EL (cell line): ENCODE data around the gene LINC00237.

Experiments
- DNase-seq: peaks from one replicate; pipeline ENCODE4 v3.0.0-alpha.2; 2016

Gene LINC00237

DNA sequence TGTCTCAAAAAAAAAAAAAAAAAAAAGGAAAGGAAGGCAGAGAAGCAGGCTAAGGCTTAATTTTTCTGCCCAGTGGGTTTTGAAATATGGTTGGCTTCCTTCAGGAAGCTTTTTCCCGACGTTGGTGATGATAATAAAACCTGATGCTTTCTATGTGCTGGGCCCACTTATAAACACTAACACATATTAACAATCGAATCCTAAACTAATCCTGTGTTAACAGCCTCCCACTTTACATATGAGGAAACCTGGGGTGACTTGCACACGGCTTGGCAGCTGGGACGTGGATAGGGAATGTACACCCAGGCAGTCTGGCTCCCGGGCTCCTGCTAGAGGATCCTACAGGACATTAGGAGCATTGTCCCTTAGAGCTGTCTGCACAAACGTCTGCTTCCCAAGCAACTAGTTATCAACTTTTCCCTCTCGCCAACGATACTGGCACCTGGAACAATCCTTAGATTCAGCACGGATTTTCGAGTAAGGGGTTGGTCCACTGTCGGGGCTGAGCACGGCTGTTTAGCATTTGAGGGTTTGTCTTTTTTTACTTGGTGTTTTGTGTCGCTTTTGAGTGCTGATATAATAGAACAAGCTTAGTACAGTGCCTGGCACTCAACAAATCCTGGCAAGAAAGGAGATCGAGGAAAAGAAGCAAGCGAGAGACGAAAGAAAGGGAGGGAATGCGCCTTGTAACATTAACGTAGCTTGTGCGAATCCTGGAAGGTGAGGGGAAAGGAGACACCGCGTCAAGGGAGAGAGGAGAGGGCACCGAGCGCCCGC lies 19.1 kb upstream of the LINC00237 start:
- peak; percentile 57 for DNase-seq

DNA sequence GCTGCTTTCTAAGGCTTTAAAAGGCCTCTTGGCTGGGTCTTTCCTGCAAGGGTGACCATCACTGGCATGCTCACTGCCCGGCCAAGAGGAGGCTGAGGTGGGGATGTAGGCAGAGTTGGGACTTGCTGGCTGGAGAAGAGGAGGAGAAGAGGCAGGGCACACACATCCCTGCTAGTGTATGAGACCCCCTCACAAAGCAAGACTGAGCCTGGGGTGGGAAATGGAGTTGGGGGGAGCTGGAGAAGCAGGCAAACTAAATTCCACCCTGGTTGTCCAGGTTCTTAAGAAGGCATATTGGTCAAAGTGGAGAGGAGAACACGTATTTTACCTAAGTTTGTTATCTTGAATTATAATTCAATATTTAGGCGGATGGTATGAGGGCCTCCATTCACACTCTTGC lies 18.0 kb upstream of the LINC00237 start:
- no peak for DNase-seq

DNA sequence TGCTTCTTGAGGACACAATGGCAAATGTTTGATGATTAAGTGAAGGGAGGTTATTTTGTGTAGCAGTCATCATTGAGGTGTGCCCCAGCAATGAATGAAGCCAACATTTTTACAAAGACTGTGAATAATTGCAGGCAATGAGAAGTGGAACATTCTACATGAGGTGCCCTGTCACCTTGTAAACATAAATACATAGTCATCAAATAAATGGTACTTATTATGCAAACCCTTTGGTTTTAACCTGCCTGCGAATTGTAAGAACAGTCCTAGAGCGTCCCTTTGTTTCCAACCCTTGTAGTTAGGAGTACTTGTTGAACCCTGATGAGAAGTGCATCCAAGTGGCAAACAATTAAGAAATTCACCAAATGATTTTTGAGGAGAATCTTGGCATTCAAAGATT lies 12.6 kb upstream of the LINC00237 start:
- no peak for DNase-seq

DNA sequence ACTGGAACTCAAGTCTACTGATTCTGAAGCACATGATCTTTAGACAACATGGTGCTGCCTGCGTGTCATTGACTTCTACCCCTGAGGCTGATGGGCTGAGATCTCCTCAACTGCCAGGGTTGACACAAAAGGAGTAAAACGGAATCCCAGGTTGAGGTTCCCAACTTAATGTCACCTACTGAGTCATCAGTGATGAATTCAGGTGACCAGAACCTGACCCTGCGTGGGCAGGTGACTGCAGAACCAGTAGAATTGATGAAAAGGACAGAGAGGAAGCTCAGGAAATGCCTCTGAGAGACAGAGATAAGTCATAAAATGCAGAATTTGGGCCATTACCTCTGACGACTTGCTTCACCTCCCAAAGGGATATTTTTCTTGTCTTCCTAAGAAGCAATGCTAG lies 12.0 kb upstream of the LINC00237 start:
- DNase-seq = no peak

DNA sequence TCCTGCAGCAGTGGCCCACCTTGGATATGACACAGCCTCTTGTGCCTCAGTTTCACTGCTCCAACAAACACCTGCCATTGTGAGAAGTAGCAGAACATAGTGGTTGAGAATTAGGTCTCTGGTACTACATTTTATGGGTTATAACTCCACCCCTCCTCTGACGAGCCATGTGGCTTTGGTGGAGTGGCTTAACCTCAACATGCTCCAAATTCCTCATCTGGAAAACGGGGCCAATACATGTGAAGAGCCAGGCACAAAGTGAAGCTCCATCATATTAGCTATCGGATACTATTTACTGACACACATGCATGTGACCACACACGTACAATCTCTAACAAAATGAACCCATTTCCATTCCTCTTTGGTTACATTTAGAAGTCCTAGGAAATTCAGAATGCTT lies 11.4 kb upstream of the LINC00237 start:
- no peak for DNase-seq

DNA sequence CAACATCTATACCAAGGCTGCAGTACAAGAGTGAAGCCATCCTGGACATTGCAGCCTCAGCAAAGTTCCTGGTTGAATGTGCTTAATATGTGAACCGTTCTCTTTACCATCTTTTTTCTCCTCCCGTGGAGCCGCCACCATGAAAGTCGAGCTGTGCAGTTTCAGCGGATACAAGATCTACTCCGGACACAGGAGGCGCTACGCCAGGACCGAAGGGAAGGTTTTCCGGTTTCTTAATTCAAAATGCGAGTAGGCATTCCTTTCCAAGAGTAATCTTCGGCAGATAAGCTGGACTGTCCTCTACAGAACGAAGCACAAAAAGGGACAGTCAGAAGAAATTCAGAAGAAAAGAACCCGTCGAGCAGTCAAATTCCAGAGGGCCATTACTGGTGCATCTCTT lies 8.4 kb upstream of the LINC00237 start:
- no peak for DNase-seq

DNA sequence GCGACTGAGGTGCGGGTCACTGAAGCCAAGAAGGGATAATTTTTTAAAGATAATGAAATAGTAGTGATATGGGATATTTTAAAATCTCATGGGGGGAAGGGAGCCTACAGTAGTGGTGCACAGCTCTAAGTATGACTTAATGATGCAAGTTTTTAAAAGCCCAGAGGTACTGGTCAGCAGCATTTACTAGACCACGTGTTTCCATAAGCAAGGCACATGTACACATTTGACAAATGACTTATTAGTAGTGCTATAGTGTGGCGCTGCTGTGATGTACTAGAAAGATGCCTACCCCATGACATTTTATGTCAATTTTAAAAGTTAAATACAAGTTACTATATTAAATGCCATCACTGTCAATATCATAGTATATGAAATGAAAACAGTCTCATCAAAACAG lies 7.5 kb upstream of the LINC00237 start:
- no peak for DNase-seq

DNA sequence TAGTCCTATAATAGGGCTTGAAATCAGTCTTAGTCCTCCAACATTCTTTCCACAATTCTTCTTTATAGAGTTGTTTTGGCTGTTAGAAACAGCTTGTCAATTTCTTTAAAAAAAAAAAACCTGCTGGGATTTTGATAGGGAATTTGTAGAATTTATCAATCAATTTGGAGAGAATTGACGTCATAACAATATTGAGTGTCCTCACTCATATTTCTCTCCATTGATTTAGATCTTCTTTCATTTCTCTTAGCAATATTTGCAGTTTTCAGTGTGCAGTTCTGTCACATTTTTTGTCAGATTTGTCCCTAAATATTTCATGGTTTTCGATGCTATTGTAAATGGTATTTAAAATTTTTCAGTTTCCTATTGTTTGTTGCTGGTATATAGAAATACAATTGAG lies 5.3 kb upstream of the LINC00237 start:
- no peak for DNase-seq

DNA sequence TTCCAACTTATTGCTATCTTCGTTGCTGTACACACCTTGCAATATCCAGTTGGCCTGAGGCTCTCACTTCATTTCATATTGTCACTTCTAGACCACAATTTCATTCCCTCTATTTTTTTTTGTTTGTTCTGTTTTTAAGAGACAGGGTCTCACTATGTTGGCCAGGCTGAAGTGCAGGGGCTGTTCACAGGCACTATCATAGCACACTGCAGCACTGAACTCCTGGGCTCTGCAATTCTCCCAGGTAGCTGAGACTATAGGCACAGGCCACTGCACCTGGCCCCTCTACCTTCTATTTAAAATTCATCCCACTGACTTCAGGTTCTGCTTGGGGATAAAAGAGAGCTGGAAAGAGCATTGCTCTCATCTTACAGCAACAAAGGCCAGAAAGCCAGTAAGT lies 4.7 kb upstream of the LINC00237 start:
- no peak for DNase-seq

DNA sequence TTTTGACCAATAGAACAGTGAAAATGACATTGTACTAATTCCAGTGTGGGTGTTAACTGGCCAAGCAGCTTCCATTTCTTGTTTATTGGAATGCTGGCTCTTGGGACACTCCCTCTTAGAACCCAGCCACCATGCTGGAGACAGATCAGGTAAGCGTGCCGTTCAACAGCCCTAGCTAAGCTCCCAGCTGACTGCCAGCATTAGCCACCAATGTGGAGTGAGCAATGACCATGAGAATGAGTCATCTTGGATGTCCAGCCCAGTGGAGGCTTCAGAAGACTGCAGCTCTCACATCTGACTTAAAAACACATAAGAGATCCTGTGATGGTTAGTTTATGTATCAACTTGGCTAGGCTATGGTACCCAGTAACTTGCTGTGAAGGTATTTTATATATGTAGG lies 3.0 kb upstream of the LINC00237 start:
- no peak for DNase-seq

DNA sequence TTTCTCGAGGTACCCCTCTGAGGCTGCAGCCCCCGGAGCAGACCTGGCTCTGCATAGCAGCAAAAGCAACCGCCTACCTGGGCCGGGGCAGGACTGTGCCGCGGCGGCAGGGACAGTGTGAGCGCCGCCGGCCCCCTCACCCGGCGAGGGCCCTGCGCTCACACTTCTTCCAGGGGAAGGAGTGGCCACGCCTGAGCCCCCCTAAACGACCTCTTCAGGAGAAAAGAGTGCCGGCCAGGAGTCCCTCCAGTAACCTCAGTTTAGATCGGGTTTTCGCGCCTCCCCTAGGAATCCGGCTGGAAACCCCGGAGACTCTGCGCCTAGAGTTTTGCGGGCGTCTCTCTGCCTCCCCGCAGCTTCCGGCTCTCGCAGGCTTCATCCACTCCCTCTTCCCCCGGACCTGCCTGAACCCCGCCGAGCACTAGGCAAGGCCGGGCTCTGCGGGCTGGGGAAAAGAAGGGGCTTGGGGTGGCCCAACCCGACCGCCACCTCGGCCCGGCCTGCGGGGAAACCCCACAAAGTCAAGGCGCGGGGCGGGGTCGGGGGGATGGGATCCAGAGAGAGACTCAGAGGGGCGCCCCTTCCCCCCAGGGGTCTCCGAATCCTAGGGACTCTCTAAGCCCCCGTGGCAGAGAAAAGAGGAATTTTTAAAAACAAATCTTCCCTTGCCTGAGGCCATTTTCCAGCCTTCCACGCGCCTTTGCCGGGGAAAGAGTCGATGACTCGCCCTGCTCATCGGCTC lies 558 bp downstream of the LINC00237 start:
- DNase-seq = peak; percentile 25

DNA sequence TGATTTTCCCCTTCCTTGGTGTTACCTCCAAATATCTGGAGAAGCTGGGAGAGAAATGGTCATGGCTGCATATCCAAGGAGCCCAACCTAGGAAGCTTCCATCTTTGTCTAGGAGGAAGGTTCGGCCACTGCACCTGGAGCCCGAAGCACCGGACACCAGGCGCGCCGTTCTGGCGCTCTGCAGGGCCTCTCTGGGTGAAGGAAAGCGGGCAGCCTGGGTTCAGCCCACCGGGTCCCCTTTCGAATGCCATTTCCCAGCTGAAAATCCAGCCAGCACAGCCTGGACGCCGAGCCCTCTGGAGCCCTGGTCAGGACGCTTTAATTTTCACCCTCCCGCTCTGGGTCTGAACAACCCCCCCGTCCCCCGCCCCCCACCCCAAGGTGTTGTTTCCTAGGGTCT lies 1.2 kb downstream of the LINC00237 start:
- DNase-seq = no peak

DNA sequence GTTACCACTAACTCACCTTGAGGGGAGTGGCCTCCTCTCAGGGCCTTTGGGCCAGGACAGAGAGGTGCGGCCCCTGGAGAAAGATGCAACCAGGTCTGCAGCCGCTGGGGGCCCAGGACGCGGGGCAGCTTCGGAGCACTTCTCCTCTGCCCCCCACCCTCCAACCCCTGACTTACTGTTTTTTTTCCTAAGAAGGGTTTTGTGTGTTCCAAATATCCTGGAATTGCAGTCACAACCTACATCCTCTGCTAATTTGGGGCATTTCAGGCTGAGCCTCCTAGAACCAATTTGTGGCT lies 1.7 kb downstream of the LINC00237 start:
- no peak for DNase-seq

DNA sequence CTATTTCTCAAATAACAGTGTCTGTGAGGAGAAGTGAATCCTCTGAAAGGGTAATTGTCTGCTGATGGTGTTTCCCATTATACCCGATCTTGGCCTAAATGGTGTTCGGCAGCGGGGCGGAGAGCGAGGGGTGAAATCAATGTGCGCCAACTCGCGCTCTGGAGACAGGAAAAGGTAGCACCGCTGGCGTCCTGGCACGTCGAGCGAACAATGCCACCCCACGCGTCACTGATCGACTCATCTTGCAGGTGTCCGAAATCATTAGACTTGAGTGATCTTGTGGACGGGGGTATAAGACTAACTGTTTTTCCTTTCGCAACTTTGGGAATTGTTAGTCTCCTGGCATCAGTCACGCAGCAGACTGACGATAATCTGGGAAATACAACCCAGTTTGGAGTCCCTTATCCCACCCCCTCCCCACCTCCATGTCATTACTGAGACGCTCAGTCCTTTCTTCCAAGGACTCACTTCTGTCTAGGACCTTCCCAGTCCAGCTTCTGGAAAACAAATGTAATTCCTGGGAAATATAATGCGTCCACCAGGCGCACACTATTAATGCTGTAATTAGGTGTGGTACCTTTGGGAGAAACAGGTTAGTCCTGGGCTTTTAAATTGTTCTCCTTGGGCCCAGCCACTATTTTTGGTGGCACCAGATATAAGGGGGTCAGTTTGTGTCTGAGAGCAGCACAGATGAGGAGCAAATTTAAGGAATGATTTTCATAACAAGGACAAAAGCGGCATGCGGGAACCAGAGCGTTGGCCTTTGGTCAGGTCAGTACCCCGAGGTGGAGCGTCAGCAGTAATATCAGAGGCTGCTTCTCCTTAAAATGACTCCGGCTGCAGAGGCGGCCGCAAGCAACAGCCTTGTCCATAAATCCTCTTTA lies 2.3 kb downstream of the LINC00237 start:
- DNase-seq = no peak

DNA sequence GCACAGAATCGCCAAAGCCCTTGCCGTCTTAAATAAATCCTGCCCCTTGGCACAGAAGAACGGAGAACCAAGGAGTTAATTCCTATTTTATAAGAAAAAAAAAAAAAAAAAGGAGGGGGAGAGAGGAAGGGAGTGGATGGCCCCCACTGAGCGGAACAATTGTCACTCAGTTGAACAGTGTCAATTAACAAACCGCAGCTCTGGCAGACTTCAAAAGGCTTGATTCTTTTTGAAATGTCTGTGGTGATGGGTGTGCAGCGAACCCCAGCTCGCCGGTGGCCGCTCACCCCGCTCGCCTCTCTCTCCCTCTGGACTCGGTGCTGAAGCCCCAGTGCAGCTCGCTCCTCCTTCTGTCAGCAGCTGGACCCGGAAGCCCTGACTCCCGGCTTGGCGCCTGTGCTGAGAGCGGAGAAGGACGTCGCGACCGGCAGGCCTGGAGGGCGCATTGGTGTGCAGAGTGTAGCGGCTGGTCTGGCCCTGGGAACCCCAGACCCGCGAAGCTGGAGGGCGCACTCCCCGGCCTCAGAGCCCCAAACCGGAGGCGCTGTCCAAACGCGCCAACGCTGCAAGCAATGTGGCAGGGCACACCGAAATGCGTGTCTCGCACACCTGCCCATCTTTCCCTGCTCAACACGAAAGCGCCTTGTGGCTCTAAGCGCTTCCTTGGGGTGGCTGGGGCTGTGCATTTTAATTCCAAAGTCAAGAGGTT lies 3.4 kb downstream of the LINC00237 start:
- no peak for DNase-seq

DNA sequence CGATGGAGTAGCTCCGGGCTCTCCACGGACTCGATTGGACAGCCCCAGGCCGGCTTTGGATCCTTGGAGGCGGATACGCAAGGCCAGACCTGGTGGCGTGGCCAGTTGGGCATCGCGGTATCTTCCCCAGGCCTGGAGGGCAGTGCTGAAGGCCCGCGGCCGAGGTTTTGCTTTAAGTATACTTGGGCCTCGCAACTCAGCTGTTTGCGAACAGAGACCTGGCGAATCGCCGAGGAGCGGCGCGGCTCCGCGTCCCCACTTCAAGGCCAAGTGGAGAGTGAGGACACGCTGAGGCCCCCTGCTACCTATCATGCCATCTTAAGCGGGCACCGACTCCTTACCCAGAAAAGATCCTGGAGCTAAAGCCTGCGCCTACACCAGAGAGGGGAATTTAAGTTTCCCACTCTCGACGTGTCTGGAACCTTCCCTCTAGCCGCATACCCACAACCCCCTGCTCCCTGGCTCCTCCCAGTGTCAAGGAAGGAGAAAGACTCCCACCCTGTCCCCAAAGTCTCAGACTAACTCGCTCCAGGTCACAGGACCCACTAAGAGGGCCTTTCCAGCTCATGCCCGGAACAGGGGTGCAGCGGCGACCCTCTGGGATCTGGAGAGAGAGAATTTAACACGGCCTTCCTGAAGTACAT lies 4.1 kb downstream of the LINC00237 start:
- no peak for DNase-seq

DNA sequence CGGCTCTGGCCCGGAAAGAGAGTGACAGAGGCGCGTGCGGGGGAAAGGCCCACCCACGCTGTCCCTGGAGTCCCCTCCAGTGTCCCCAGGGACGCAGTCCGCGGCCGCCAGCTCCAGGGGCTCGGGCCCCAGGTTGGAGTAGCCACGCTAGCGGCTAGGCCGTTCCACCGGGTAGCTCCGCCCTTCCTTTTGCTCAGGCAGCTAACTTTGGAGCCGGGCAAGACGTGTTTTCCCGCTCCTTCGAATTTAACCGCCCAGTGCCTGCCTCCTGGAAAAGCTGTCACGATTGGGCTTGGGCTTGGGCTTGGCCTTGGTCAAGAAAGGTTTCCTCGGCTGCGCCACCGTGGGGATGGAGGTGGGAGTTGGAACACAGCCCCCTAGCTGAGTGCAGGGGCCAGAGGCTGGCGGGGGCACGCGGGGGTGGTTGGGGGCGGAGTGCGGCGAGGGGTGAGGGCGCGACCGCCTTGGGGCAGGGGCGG lies 4.7 kb downstream of the LINC00237 start:
- no peak for DNase-seq

DNA sequence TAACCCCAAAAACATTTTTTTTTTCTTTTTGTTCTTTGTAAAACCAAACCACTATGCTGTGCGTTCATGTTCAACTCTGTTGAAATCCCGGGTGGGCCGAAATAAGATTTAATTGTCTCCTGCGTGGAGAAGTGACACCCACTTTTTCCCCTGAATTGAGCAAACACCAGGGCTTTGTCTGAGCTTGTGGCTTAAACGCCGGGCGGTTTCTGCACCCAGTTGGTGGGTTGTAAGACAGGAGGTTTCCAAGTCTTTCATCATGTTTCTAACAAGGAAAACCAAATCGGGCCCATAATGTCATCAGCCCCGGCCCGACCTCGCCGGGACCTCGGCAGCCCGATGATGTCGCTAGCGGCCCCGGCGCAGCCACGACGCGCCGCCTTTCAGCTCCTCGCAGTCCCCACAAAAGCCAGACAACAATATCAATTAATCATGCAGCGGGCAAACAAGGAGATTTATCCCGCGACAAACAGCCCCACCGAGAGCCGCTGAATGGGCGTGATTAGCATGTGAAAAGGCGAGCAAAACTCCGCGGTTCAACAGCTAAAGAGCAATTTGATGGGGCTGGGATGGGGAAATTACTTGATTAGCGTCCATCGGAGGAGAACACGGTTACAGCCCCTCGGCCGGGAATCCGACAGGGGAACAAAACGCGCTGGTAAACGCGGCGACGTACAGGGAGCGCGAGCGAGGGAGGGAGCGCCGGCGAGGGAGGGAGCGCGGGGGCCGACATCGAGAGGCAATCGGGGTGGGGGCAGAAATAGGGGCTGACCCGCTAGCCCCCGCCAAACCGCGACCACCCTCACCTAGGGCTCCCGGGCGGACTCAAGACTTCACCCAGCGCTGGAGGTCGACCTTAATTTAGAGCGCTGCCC lies 5.3 kb downstream of the LINC00237 start:
- no peak for DNase-seq

DNA sequence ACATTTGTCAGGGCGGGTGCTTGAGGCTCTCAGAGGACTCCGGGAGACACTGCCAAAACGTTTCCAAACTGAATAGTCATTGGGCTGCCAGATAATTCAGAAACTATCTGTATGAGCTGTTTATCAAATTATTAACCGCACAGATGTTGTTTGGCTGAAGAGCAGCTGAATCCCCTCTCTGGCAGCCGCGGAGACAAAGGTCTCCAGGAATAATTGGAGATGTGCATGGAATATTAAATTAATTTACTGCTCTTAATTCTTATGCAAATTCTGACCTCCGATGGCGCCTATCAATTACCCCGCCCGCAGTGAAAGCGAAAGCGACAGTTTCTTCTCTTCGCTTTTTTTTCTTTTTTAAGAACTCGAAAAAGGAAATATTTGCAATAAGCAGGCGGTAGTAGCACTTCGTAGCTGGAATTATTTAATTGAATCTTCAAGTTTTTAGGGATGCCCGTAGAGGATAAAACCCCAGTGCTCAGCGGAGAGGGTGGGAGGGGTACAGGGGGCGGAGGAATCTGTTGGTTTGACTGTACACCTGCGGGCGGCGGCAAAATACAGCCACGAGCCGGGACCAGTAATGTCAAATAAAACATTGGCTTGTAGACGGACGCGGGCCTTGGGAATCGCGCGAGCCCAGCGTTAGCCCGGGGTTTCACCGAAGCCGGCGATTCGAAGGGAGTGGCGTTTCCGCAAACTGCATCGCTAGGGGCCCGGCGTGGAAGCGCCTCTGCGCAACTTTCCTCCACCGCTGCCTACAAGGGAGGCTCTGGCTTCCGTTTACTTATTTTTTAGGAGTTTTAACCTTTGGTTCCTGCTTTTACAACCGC lies 6.2 kb downstream of the LINC00237 start:
- DNase-seq = no peak

DNA sequence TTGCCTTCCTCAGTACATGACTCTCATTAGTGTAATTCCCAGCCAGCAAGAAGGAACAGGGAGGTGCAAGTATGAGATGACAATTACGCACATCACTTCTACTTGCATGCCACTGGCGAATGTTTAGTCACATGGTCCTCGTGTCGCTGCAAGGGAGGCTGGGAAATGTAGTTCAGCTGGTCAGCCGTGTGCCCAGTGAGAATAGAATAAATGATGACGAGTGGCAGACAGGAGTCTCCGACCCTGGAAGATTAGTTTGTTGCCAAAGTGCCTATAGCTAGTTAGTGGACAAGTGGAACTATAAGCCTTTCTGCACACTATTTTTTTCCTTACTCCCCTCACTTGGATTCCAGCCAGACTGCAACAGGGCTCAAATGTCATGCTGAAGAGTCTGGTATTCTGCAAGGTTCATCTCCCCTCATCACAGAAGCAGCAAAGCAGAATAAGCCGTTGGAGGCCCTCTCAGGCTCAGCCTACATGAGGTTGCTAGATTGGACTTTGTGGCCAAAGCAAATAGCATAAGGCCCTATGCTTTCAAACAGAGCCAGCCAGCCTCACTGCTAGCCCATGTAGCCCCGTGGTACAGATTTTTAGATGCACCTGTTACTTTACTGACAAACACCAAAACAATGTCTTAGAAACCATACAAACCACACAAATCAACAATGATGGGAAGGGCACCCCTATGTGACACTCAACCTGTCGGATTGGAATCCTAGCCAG lies 9.7 kb downstream of the LINC00237 start:
- DNase-seq = peak; percentile 45
